NCI-H82 treated with DMSO at 0.1 percent for 48 hours (cell line): ENCODE measurements around the gene UBAP1L.
"Not testable (repeated sequence)": the region's sequence is repeated elsewhere in the genome, so short reads cannot be mapped to it uniquely, and the experiment has no call there.

Source experiments
- DNase-seq: peaks from one replicate; lab custom pipeline; 2025; ENCODE audit not compliant: unreplicated experiment; lab: John Stamatoyannopoulos, UW

The UBAP1L gene

GRCh38 chr15:65044724-65045481, 70.1 kb downstream of the UBAP1L start, which contains the start of gene SLC51B:
SLC51B (plus strand) TSS chr15:65045387; CDS start chr15:65050005, 4,618 bp downstream.
- DNase-seq = no peak

GRCh38 chr15:65044218-65044617, 70.8 kb downstream of the UBAP1L start:
- not testable (repeated sequence) for DNase-seq

- DNase-seq = no peak
Measured at GRCh38 chr15:65042776-65043327, 72.1 kb downstream of the UBAP1L start.
